ENCODE results near the gene COL6A3. TPM values are rescaled to one million over a fixed set of nuclear protein-coding genes. Genes with fewer than 3 reads are reported as not detected.

The COL6A3 gene
- total RNA-seq, 4 donors from 2014 or later: 105 to 712 (median 274) TPM

DNA sequence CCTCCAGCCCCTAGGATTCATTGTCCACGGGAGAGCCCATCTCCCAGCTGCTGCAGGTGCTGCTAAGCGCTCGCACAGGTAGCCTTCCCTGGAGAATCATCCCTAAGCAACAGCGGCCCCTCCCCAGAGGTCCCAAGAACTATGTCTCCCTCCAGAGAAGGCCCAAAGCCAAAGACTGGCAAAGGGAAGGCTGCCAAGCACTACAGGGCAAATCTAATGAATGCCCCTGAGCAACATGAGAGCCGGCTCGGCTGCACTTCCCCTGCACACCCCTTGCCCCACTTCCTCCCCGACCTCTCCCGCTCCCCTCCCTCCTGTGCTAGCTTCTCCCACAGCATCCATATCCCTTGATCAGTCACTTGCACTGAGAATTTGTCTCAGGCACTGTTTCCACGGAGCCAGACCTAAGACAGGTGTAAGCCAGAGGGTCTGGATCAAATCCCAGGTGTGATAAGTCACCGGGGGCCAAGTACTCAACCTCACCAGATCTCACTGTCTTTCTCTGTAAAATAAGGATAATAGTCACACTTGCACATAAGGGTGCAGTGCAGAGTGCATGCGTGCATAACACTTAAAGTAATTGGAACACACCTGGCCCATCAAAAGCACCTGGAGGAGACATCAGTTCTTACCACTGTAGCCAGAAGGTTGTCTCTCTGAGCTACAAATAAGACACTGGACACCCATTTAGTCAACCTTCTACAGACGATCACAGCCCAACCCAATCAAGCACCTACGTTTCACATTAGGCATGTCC, 20.1 kb upstream of the COL6A3 start:
- ATAC-seq (ENCODE audit: low FRiP score): no peak
- DNase-seq (ENCODE audit: low spot score): no peak
- TF ChIP-seq, protein P1, sequence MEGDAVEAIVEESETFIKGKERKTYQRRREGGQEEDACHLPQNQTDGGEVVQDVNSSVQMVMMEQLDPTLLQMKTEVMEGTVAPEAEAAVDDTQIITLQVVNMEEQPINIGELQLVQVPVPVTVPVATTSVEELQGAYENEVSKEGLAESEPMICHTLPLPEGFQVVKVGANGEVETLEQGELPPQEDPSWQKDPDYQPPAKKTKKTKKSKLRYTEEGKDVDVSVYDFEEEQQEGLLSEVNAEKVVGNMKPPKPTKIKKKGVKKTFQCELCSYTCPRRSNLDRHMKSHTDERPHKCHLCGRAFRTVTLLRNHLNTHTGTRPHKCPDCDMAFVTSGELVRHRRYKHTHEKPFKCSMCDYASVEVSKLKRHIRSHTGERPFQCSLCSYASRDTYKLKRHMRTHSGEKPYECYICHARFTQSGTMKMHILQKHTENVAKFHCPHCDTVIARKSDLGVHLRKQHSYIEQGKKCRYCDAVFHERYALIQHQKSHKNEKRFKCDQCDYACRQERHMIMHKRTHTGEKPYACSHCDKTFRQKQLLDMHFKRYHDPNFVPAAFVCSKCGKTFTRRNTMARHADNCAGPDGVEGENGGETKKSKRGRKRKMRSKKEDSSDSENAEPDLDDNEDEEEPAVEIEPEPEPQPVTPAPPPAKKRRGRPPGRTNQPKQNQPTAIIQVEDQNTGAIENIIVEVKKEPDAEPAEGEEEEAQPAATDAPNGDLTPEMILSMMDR (IDR thresholded peaks at IDR 0.05): no peak

- TF ChIP-seq, protein P1 (IDR thresholded peaks at IDR 0.05): no peak
- ATAC-seq (ENCODE audit: low FRiP score) (peak; percentile 17), DNase-seq (ENCODE audit: low spot score) (no peak)
These were observed 18.6 kb upstream of the COL6A3 start for GRCh38 chr2:237432484-237433092.

- ATAC-seq (ENCODE audit: low FRiP score): no peak
- DNase-seq (ENCODE audit: low spot score): no peak
- TF ChIP-seq, protein P1 (IDR thresholded peaks at IDR 0.05): no peak
These were observed 17.9 kb upstream of the COL6A3 start for GRCh38 chr2:237431837-237432236.

- DNase-seq (ENCODE audit: low spot score) (no peak), ATAC-seq (ENCODE audit: low FRiP score) (no peak)
- TF ChIP-seq, protein P1 (IDR thresholded peaks at IDR 0.05): no peak
These were observed 17.4 kb upstream of the COL6A3 start for GRCh38 chr2:237431372-237431771.

GRCh38 chr2:237430861-237431260, 16.9 kb upstream of the COL6A3 start:
- DNase-seq (ENCODE audit: low spot score) (no peak), ATAC-seq (ENCODE audit: low FRiP score) (no peak)
- TF ChIP-seq, protein P1 (IDR thresholded peaks at IDR 0.05): no peak

- no peak for ATAC-seq (ENCODE audit: low FRiP score)
- DNase-seq (ENCODE audit: low spot score): no peak
- TF ChIP-seq, protein P1 (IDR thresholded peaks at IDR 0.05): no peak
These were observed 15.8 kb upstream of the COL6A3 start for GRCh38 chr2:237429753-237430152.

All from omental fat pad (tissue), 4 donors.